Neural progenitor cell (in vitro differentiated cells): ENCODE results near the gene CTXN1. TPM values are rescaled to one million over a fixed set of nuclear protein-coding genes. Genes with fewer than 3 reads are reported as not detected.

Source experiments
- DNase-seq: peaks from one replicate; pipeline ENCODE4 v3.0.0-alpha.2; 2016; ENCODE audit warnings: low spot score
- H2AFZ ChIP-seq: fragments of 200-600 bp; sonication (generic); replicated peaks from 2 replicates; pipeline ENCODE4 v1.6.1; 2016; ENCODE audit warnings: antibody characterized with exemption
- H3F3A ChIP-seq: fragments of 200-600 bp; sonication (generic); 2 replicates; pipeline ENCODE4 v1.6.1; 2016; ENCODE audit warnings: antibody characterized with exemption, low read depth
- H3K27ac ChIP-seq: fragments of 200-600 bp; sonication (generic); 2 replicates; pipeline ENCODE4 v1.5.1; 2016; ENCODE audit warnings: mild to moderate bottlenecking
- H3K27me3 ChIP-seq: fragments of 200-600 bp; sonication (generic); 2 replicates; pipeline ENCODE4 v1.6.1; 2016; ENCODE audit warnings: mild to moderate bottlenecking, moderate library complexity
- H3K36me3 ChIP-seq: fragments of 200-600 bp; sonication (generic); 2 replicates; pipeline ENCODE4 v1.5.1; 2016
- H3K4me1 ChIP-seq: fragments of 200-600 bp; sonication (generic); 2 replicates; pipeline ENCODE4 v1.6.1; 2016; ENCODE audit warnings: mixed run types
- H3K4me2 ChIP-seq: fragments of 200-600 bp; sonication (generic); 2 replicates; pipeline ENCODE4 v1.6.1; 2016
- H3K4me3 ChIP-seq: fragments of 200-600 bp; sonication (generic); 2 replicates; pipeline ENCODE4 v1.5.1; 2016
- H3K79me2 ChIP-seq: fragments of 200-600 bp; sonication (generic); 2 replicates; pipeline ENCODE4 v1.6.1; 2016; ENCODE audit warnings: low read depth
- H3K9ac ChIP-seq: fragments of 200-600 bp; sonication (generic); 2 replicates; pipeline ENCODE4 v1.6.1; 2016
- H3K9me3 ChIP-seq: fragments of 200-600 bp; sonication (generic); 2 replicates; pipeline ENCODE4 v1.5.1; 2016; ENCODE audit warnings: low read depth
- H4K20me1 ChIP-seq: fragments of 200-600 bp; sonication (generic); 2 replicates; pipeline ENCODE4 v1.6.1; 2016; ENCODE audit warnings: low read depth
- H3K27ac Mint-ChIP-seq: 3 replicates; pipeline ENCODE4 v1.8.0; 2021; ENCODE audit warnings: mixed read lengths
- H3K27me3 Mint-ChIP-seq: 2 replicates; pipeline ENCODE4 v1.8.0; 2022; ENCODE audit warnings: low read depth, mild to moderate bottlenecking, inconsistent platforms, moderate library complexity, mixed read lengths; ENCODE audit not compliant: insufficient read depth
- H3K36me3 Mint-ChIP-seq: 3 replicates; pipeline ENCODE4 v1.8.0; 2021; ENCODE audit warnings: mixed read lengths
- H3K4me1 Mint-ChIP-seq: 3 replicates; pipeline ENCODE4 v1.8.0; 2021; ENCODE audit warnings: mixed read lengths
- H3K4me3 Mint-ChIP-seq: 3 replicates; pipeline ENCODE4 v1.8.0; 2021; ENCODE audit warnings: mild to moderate bottlenecking, moderate library complexity, mixed read lengths
- H3K9me3 Mint-ChIP-seq: 3 replicates; pipeline ENCODE4 v1.8.0; 2020; ENCODE audit warnings: mixed read lengths
- CTCF ChIP-seq: fragments of 200-600 bp; sonication (generic); IDR thresholded peaks from 2 replicates; pipeline ENCODE4 v1.5.1; 2017; ENCODE audit warnings: antibody characterized with exemption, mild to moderate bottlenecking
- EZH2 ChIP-seq: fragments of 200-600 bp; sonication (generic); IDR thresholded peaks from 2 replicates; pipeline ENCODE4 v1.6.1; 2017; ENCODE audit warnings: antibody characterized with exemption, mild to moderate bottlenecking, moderate library complexity
- EZH2phosphoT487 ChIP-seq: fragments of 200-600 bp; sonication (generic); IDR thresholded peaks from 2 replicates; pipeline ENCODE4 v1.6.1; 2017; ENCODE audit warnings: antibody characterized with exemption
- total RNA-seq: library from RNA; depleted of rRNA; stranded (reverse); fragments of >200 nt; gene quantifications from 2 replicates; pipeline ENCODE4 v1.2.3, GENCODE V29; 2015; ENCODE audit warnings: low replicate concordance

Gene CTXN1
- total RNA-seq, 1 donor from 2014 or later, result 3.7 TPM

GRCh38 chr19:7933828-7934725 lies 8.1 kb upstream of the CTXN1 start:
- no peaks in the 10 kb centered on the region for H3K9me3 Mint-ChIP-seq
- TF ChIP-seq EZH2phosphoT487, result no peak
- TF ChIP-seq CTCF, result no peak
- TF ChIP-seq EZH2, result no peak
- Histone ChIP-seq H3K9me3 (no peaks in the 10 kb centered on the region), H3K4me3 (no peak overlapping the region), H3K79me2 (peaks cover 5% of the 10 kb centered on the region), H3K4me1 (no peaks in the 10 kb centered on the region), H4K20me1 (no peaks in the 10 kb centered on the region), H3K27me3 (no peaks in the 10 kb centered on the region), H3K36me3 (no peaks in the 10 kb centered on the region), H2AFZ (no peak overlapping the region), H3K4me2 (no peak overlapping the region), H3F3A (peaks cover 6% of the 10 kb centered on the region), H3K27ac (no peak overlapping the region), H3K9ac (no peak overlapping the region)
- no peak overlapping the region for H3K4me3 Mint-ChIP-seq
- no peak for DNase-seq
- no peak overlapping the region for H3K27ac Mint-ChIP-seq
- H3K27me3 Mint-ChIP-seq, result peaks cover 2% of the 10 kb centered on the region
- H3K36me3 Mint-ChIP-seq, result peaks cover 8% of the 10 kb centered on the region
- H3K4me1 Mint-ChIP-seq, result peaks cover 2% of the 10 kb centered on the region

GRCh38 chr19:7933411-7933810 lies 7.5 kb upstream of the CTXN1 start:
- peaks cover 5% of the 10 kb centered on the region for H3K79me2 ChIP-seq
- no peak overlapping the region for H3K4me3 ChIP-seq
- H2AFZ ChIP-seq, result no peak overlapping the region
- no peak for DNase-seq
- no peaks in the 10 kb centered on the region for H3K4me1 ChIP-seq
- H3K9me3 ChIP-seq, result no peaks in the 10 kb centered on the region
- H3K36me3 ChIP-seq, result no peaks in the 10 kb centered on the region
- no peak overlapping the region for H3K9ac ChIP-seq
- no peaks in the 10 kb centered on the region for H3K27me3 ChIP-seq
- Mint-ChIP-seq H3K9me3 (no peaks in the 10 kb centered on the region), H3K27ac (no peak overlapping the region), H3K4me3 (no peak overlapping the region), H3K27me3 (peaks cover 2% of the 10 kb centered on the region), H3K36me3 (peaks cover 5% of the 10 kb centered on the region), H3K4me1 (peaks cover 8% of the 10 kb centered on the region)
- H3K27ac ChIP-seq, result no peak overlapping the region
- H3K4me2 ChIP-seq, result no peak overlapping the region
- peaks cover 11% of the 10 kb centered on the region for H3F3A ChIP-seq
- peaks cover 2% of the 10 kb centered on the region for H4K20me1 ChIP-seq
- TF ChIP-seq EZH2phosphoT487 (no peak), EZH2 (no peak), CTCF (peak; percentile 50)

- TF ChIP-seq EZH2phosphoT487, result no peak
- no peak for TF ChIP-seq EZH2
- no peak for TF ChIP-seq CTCF
- no peak overlapping the region for H3K27ac ChIP-seq
- no peak for DNase-seq
- peaks cover 10% of the 10 kb centered on the region for H3K4me1 Mint-ChIP-seq
- peaks cover 4% of the 10 kb centered on the region for H3K79me2 ChIP-seq
- H3K27me3 ChIP-seq, result no peaks in the 10 kb centered on the region
- no peak overlapping the region for H3K4me2 ChIP-seq
- H3K9me3 ChIP-seq, result no peaks in the 10 kb centered on the region
- no peak overlapping the region for H3K27ac Mint-ChIP-seq
- H2AFZ ChIP-seq, result no peak overlapping the region
- peaks cover 2% of the 10 kb centered on the region for H3K27me3 Mint-ChIP-seq
- H3K36me3 ChIP-seq, result no peaks in the 10 kb centered on the region
- no peak overlapping the region for H3K4me3 ChIP-seq
- no peak overlapping the region for H3K9ac ChIP-seq
- no peaks in the 10 kb centered on the region for H3K9me3 Mint-ChIP-seq
- no peak overlapping the region for H3K4me3 Mint-ChIP-seq
- peaks cover 5% of the 10 kb centered on the region for H4K20me1 ChIP-seq
- peaks cover 14% of the 10 kb centered on the region for H3F3A ChIP-seq
- peaks cover 5% of the 10 kb centered on the region for H3K36me3 Mint-ChIP-seq
- H3K4me1 ChIP-seq, result no peaks in the 10 kb centered on the region
Measured at GRCh38 chr19:7932930-7933300, 7.0 kb upstream of the CTXN1 start.
